ENCODE results near the gene FBXO10. TPM values are rescaled to one million over a fixed set of nuclear protein-coding genes. Genes with fewer than 3 reads are reported as not detected.

The FBXO10 gene
- total RNA-seq, 1 experiment from 2014 or later = 5.1 TPM

- H3K27me3 ChIP-seq (replicated peaks) = no peaks in the 10 kb centered on the region
- H3K27ac ChIP-seq = no peak overlapping the region
- DNase-seq (ENCODE audit: low read depth in 1 of 2, low spot score in 2 of 2) = no peak
- H3K4me3 ChIP-seq = no peak overlapping the region
- H3K9me3 ChIP-seq (replicated peaks) = no peaks in the 10 kb centered on the region
- H3K4me1 ChIP-seq (replicated peaks) = no peaks in the 10 kb centered on the region
- 0 out of 2 replicates have a peak, but pooled peaks cover under 1% of the 10 kb centered on the region for H3K36me3 ChIP-seq
Observed at GRCh38 chr9:37508834-37509206, 67.4 kb downstream of the FBXO10 start.

GRCh38 chr9:37508135-37508833 lies 67.9 kb downstream of the FBXO10 start:
- DNase-seq (ENCODE audit: low read depth in 1 of 2, low spot score in 2 of 2) = no peak
- Histone ChIP-seq H3K4me1 (replicated peaks) (no peaks in the 10 kb centered on the region), H3K27ac (no peak overlapping the region), H3K9me3 (replicated peaks) (no peaks in the 10 kb centered on the region), H3K36me3 (0 out of 2 replicates have a peak, but pooled peaks cover 4% of the 10 kb centered on the region), H3K27me3 (replicated peaks) (no peaks in the 10 kb centered on the region), H3K4me3 (no peak overlapping the region)

DNA sequence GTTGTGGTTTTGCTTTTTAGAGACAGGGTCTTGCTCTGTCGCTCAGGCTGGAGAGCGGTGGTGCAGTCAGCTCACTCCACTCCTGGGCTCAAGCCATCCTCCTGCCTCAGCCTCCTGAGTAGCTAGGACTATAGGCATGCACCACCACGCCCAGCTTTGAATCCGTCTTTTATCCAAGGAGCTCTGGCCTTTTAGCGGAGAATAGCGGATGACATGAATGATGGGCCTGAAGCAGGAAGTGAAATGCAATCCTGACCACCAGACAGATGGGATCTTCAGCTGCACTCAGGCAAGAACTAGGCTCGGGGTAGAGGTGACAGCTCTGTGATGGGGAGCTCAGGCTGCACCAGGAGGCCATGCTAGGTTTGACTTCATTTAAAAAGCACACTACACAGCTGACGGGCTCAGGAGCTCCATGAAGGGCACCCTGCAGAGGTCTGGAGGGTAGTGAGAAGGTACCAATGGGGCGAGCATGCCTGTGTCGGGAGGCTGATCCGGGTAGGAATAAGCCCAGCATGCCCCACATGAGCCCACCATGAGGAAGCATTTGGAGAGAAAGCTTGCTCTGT lies 68.5 kb downstream of the FBXO10 start:
- H3K9me3 ChIP-seq (replicated peaks) = no peaks in the 10 kb centered on the region
- no peak overlapping the region for H3K4me3 ChIP-seq
- no peaks in the 10 kb centered on the region for H3K27me3 ChIP-seq (replicated peaks)
- peaks cover 5% of the 10 kb centered on the region; the same call in 1 of the 2 replicates for H3K36me3 ChIP-seq
- no peak for DNase-seq (ENCODE audit: low read depth in 1 of 2, low spot score in 2 of 2)
- H3K27ac ChIP-seq = no peak overlapping the region
- H3K4me1 ChIP-seq (replicated peaks) = no peaks in the 10 kb centered on the region

GRCh38 chr9:37504605-37505004 lies 71.6 kb downstream of the FBXO10 start:
- Histone ChIP-seq H3K9me3 (replicated peaks) (no peaks in the 10 kb centered on the region), H3K4me1 (replicated peaks) (no peaks in the 10 kb centered on the region), H3K27ac (no peak overlapping the region), H3K4me3 (no peak overlapping the region), H3K36me3 (peaks cover 20% of the 10 kb centered on the region), H3K27me3 (replicated peaks) (no peaks in the 10 kb centered on the region)
- DNase-seq (ENCODE audit: low read depth in 1 of 2, low spot score in 2 of 2) = no peak

- Histone ChIP-seq H3K4me3 (no peak overlapping the region), H3K4me1 (replicated peaks) (no peaks in the 10 kb centered on the region), H3K27ac (no peak overlapping the region), H3K27me3 (replicated peaks) (no peaks in the 10 kb centered on the region), H3K36me3 (peaks cover 21% of the 10 kb centered on the region), H3K9me3 (replicated peaks) (no peaks in the 10 kb centered on the region)
- no peak for DNase-seq (ENCODE audit: low read depth in 1 of 2, low spot score in 2 of 2)
Observed at GRCh38 chr9:37503736-37504135, 72.4 kb downstream of the FBXO10 start.

- Histone ChIP-seq H3K9me3 (replicated peaks) (no peaks in the 10 kb centered on the region), H3K27me3 (replicated peaks) (no peaks in the 10 kb centered on the region), H3K27ac (no peak overlapping the region), H3K36me3 (peaks cover 28% of the 10 kb centered on the region), H3K4me1 (replicated peaks) (no peaks in the 10 kb centered on the region), H3K4me3 (no peak overlapping the region)
- DNase-seq (ENCODE audit: low read depth in 1 of 2, low spot score in 2 of 2) = no peak
Observed at GRCh38 chr9:37501957-37502596, 74.1 kb downstream of the FBXO10 start.

DNA sequence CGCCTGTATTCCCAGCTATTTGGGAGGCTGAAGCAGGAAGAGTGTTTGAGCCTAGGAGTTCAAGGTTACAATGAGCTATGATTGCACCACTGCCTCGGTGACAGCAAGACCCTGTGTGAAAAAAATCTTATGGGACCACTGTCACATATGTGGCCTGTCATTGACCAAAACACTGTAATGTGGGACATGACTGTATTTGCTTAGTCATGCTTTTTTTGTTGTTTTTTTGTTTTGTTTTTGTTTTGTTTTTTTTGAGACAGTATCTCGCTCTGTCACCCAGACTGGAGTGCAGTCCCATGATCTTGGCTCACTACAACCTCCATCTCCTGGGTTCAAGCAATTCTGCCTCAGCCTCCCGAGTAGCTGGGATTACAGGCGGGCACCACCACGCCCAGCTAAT lies 76.9 kb downstream of the FBXO10 start:
- Histone ChIP-seq H3K4me3 (no peak overlapping the region), H3K36me3 (peaks cover 35% of the 10 kb centered on the region), H3K4me1 (replicated peaks) (no peaks in the 10 kb centered on the region), H3K9me3 (replicated peaks) (no peaks in the 10 kb centered on the region), H3K27ac (no peak overlapping the region), H3K27me3 (replicated peaks) (no peaks in the 10 kb centered on the region)
- DNase-seq (ENCODE audit: low read depth in 1 of 2, low spot score in 2 of 2) = no peak

DNA sequence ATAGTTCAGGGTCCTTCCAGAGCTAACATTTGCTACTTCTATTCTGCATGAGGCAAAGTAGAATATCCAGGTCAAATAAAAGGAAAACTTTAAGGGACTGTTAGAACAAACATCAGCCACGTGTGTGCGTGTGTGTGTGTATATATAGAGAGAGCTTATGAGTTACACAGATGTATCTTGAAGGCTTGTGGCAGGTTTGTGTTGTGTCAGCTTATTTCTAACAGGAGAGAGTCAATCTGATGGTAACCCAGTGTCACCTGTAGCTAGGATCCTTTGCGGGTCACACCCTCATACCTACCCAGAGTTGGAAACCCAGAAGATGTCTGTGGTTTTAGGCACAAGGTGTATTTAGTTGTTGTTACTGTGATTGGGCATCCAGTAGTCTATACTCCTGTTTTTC lies 77.7 kb downstream of the FBXO10 start:
- H3K4me3 ChIP-seq = no peak overlapping the region
- DNase-seq (ENCODE audit: low read depth in 1 of 2, low spot score in 2 of 2) = no peak
- H3K27me3 ChIP-seq (replicated peaks) = no peaks in the 10 kb centered on the region
- no peak overlapping the region for H3K27ac ChIP-seq
- H3K9me3 ChIP-seq (replicated peaks) = no peaks in the 10 kb centered on the region
- peaks cover 34% of the 10 kb centered on the region for H3K36me3 ChIP-seq
- no peaks in the 10 kb centered on the region for H3K4me1 ChIP-seq (replicated peaks)

DNA sequence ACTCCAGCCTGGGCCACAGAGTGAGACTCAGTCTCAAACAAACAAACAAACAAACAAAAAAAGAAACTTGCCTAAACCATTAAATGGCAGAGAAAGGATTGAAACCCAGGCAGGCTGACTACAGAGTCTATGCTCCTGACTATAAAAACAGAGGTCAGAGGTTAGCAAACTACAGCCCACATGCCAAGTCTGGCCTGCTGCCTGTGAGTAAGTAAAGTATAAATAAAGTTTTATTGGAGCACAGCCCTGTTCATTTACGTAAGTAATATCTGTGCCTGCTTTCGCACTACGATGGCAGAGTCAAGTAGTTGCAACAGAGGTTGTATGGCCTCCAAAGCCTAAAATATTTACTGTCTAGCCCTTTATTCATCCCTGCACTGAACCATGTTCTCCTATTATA lies 78.9 kb downstream of the FBXO10 start:
- Histone ChIP-seq H3K27me3 (replicated peaks) (no peaks in the 10 kb centered on the region), H3K27ac (no peak overlapping the region), H3K36me3 (peaks cover 34% of the 10 kb centered on the region), H3K4me3 (no peak overlapping the region), H3K4me1 (replicated peaks) (no peaks in the 10 kb centered on the region), H3K9me3 (replicated peaks) (no peaks in the 10 kb centered on the region)
- no peak for DNase-seq (ENCODE audit: low read depth in 1 of 2, low spot score in 2 of 2)

GRCh38 chr9:37496020-37496419 lies 80.2 kb downstream of the FBXO10 start:
- no peak for DNase-seq (ENCODE audit: low read depth in 1 of 2, low spot score in 2 of 2)
- H3K9me3 ChIP-seq (replicated peaks) = no peaks in the 10 kb centered on the region
- H3K27me3 ChIP-seq (replicated peaks) = no peaks in the 10 kb centered on the region
- no peaks in the 10 kb centered on the region for H3K4me1 ChIP-seq (replicated peaks)
- H3K4me3 ChIP-seq = no peak overlapping the region
- peaks cover 23% of the 10 kb centered on the region for H3K36me3 ChIP-seq
- no peak overlapping the region for H3K27ac ChIP-seq

DNA sequence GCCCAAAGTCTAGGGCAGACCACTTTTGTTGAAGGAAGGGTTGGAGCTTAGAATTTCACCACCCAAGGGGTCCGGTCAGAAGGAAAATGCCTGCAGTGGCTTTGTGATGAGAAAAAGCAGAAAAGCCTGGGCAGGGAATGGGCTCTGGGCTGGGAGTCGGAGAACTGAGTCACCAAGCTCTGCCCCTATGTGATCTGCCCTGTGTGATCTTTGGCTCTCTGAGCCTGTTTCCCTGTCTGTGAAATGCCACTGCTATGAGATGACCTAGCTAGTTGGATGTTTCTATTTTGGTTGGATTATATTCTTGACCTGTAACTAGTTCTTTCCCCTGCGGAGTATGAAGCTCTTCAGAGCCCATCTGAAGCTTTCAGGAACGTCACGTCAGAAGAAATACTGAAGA lies 80.6 kb downstream of the FBXO10 start:
- H3K27ac ChIP-seq = no peak overlapping the region
- DNase-seq (ENCODE audit: low read depth in 1 of 2, low spot score in 2 of 2) = no peak
- H3K4me1 ChIP-seq (replicated peaks) = no peaks in the 10 kb centered on the region
- H3K27me3 ChIP-seq (replicated peaks) = no peaks in the 10 kb centered on the region
- no peaks in the 10 kb centered on the region for H3K9me3 ChIP-seq (replicated peaks)
- H3K36me3 ChIP-seq = peaks cover 23% of the 10 kb centered on the region
- H3K4me3 ChIP-seq = no peak overlapping the region

GRCh38 chr9:37491939-37492338 lies 84.2 kb downstream of the FBXO10 start:
- Histone ChIP-seq H3K9me3 (replicated peaks) (no peaks in the 10 kb centered on the region), H3K27me3 (replicated peaks) (no peaks in the 10 kb centered on the region), H3K4me1 (replicated peaks) (peaks cover 3% of the 10 kb centered on the region), H3K4me3 (no peak overlapping the region), H3K27ac (no peak overlapping the region), H3K36me3 (peaks cover 13% of the 10 kb centered on the region)
- no peak for DNase-seq (ENCODE audit: low read depth in 1 of 2, low spot score in 2 of 2)

DNA sequence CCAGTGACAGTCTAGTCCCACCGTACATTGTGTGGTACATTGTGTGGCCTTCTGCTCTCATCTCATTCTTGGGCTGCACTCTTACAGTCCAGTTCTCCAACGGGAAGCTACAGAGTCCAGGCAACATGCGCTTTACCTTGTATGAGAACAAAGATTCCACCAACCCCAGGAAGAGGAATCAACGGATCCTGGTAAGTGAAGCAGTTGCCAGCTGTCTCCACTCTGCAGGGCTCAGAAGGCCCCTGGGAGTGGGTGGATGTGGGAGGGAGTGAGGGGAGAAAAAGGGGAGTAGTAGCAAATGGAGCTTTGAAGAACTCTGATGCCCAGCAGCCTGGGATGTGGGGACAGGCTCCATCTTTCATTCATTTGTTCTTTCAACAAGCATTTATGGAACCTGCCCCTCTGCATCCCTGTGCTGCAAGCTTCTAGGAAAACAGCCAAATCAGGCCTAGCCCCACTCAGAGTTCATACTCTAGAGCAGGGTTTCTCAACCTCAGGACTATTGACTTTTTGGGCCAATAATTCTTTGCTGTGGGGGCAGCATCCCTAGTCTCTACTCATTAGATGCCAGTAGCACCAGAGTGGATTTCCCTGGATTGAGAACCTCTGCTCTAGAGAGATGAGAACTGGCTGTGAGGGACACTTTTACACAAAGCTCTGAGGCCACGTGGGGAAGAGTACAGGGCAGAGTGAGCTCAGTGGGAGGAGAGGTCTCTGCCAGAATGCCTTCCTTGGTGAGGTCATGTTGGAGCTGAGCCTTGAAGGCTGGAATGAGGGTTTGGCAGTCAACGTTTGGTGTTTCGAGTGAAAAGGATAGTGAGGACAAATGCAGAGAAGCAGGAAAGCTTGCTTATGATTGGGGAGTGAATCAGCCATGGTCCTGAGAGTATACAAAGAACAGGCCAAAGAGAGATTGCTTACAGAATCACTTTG lies 89.3 kb downstream of the FBXO10 start:
- H3K4me3 ChIP-seq = peak overlapping the region; percentile 52
- DNase-seq (ENCODE audit: low read depth in 1 of 2, low spot score in 2 of 2) = peak; percentile 14 to 45
- H3K27me3 ChIP-seq (replicated peaks) = no peaks in the 10 kb centered on the region
- no peaks in the 10 kb centered on the region; the same call in 1 of the 2 replicates for H3K36me3 ChIP-seq
- no peak overlapping the region for H3K27ac ChIP-seq
- H3K9me3 ChIP-seq (replicated peaks) = no peaks in the 10 kb centered on the region
- H3K4me1 ChIP-seq (replicated peaks) = peaks cover 11% of the 10 kb centered on the region

Data from SJSA1 (cell line).